Panc1 (cell line): Measurements from ENCODE around the gene DPPA4. TPM values are rescaled to one million over a fixed set of nuclear protein-coding genes. Genes with fewer than 3 reads are reported as not detected.

Experiments
- ATAC-seq: fragments of 200-7000 bp; cut with Tn5 transposase; 2 replicates; pipeline ENCODE4 v1.9.1; 2020; ENCODE audit warnings: mild to moderate bottlenecking, moderate library complexity
- BruUV-seq: library from RNA; stranded (reverse); fragments of 400-500 nt; replicated peaks from 2 replicates; lab custom pipeline; 2021; lab: Mats Ljungman, UMichigan
- CTCF ChIA-PET: fragments of 300-600 bp; sonication (Branson Sonifier 250); formaldehyde crosslinking; loops from one replicate; lab custom pipeline; 2022; ENCODE audit warnings: antibody characterized with exemption; lab: Charles Lee
- POLR2A ChIA-PET: fragments of 300-600 bp; sonication (Branson Sonifier 250); formaldehyde crosslinking; loops from one replicate; lab custom pipeline; 2022; ENCODE audit warnings: antibody characterized with exemption; lab: Charles Lee
- DNase-seq: peaks from one replicate; pipeline ENCODE4 v3.0.0-alpha.2; 2010; ENCODE audit warnings: low read depth, low spot score
- H3K27ac ChIP-seq: 2 replicates; pipeline ENCODE4 v1.5.1; 2011; ENCODE audit warnings: mild to moderate bottlenecking, low read length, inconsistent platforms
- H3K27me3 ChIP-seq: fragments of 200-500 bp; sonication (Bioruptor generic); 2 replicates; pipeline ENCODE4 v1.6.0; 2014; ENCODE audit warnings: low read length, inconsistent platforms; ENCODE audit not compliant: control insufficient read depth, insufficient read depth
- H3K36me3 ChIP-seq: fragments of 200-500 bp; sonication (Bioruptor generic); 2 replicates; pipeline ENCODE4 v1.5.1; 2014; ENCODE audit warnings: inconsistent platforms, mild to moderate bottlenecking, low read length, moderate library complexity; ENCODE audit not compliant: control insufficient read depth, insufficient read depth
- H3K4me1 ChIP-seq: 2 replicates; pipeline ENCODE4 v1.5.1; 2011; ENCODE audit warnings: inconsistent platforms, mild to moderate bottlenecking, low read length, moderate library complexity; ENCODE audit not compliant: control insufficient read depth, insufficient read depth
- H3K4me3 ChIP-seq, 2 experiments: 2 replicates each; pipeline ENCODE4 v1.5.1; 2011 to 2012; ENCODE audit warnings: low read depth in 2 of 2, low read length in 2 of 2, mild to moderate bottlenecking in 2 of 2, inconsistent platforms in 1 of 2, moderate library complexity in 1 of 2
- H3K9me3 ChIP-seq: fragments of 200-500 bp; sonication (Bioruptor generic); 2 replicates; pipeline ENCODE4 v1.5.1; 2014; ENCODE audit warnings: low read depth, mild to moderate bottlenecking, inconsistent platforms, low read length, moderate library complexity; ENCODE audit not compliant: control insufficient read depth, insufficient read depth
- CTCF ChIP-seq: fragments of 450-650 bp; IDR thresholded peaks from 2 replicates; pipeline ENCODE4 v1.5.1; 2017; ENCODE audit warnings: mild to moderate bottlenecking
- POLR2AphosphoS5 ChIP-seq: IDR thresholded peaks from 2 replicates; pipeline ENCODE4 v1.6.1; 2012; ENCODE audit warnings: mild to moderate bottlenecking, low read depth, low read length, moderate library complexity
- SIN3A ChIP-seq: IDR thresholded peaks from 2 replicates; pipeline ENCODE4 v1.6.1; 2012; ENCODE audit warnings: low read depth, mild to moderate bottlenecking, low read length, moderate library complexity, borderline replicate concordance; ENCODE audit not compliant: insufficient read depth
- TCF7L2 ChIP-seq: IDR thresholded peaks from 2 replicates; pipeline ENCODE4 v1.6.1; 2011; ENCODE audit warnings: mild to moderate bottlenecking, low read depth, low read length, inconsistent platforms
- in situ Hi-C: cut with HindIII; loops from 2 replicates; pipeline ENCODE4 v1.10.0; 2016; ENCODE audit warnings: low sequenced_read_pairs, low pct_unique_long_range_greater_than_20kb
- intact Hi-C: fragments of 100-400 bp; cut with micrococcal nuclease; formaldehyde crosslinking; loops from one replicate; pipeline ENCODE4 v1.10.0; 2022; ENCODE audit not compliant: unreplicated experiment
- total RNA-seq: library from RNA; stranded (reverse); gene quantifications from one replicate; pipeline ENCODE4 v1.2.1, GENCODE V29; 2021; ENCODE audit not compliant: unreplicated experiment
- TF ChIP-seq, protein P1 (sequence below), 2 experiments: IDR thresholded peaks; 2 replicates each; pipeline ENCODE4 v1.6.1; 2011 to 2012; ENCODE audit warnings: low read depth in 2 of 2, control low read depth in 1 of 2, low read length in 1 of 2, mild to moderate bottlenecking in 1 of 2, moderate library complexity in 1 of 2; ENCODE audit not compliant: insufficient read depth in 1 of 2

The DPPA4 gene
- total RNA-seq, 1 experiment from 2014 or later = 0.26 TPM

DNA sequence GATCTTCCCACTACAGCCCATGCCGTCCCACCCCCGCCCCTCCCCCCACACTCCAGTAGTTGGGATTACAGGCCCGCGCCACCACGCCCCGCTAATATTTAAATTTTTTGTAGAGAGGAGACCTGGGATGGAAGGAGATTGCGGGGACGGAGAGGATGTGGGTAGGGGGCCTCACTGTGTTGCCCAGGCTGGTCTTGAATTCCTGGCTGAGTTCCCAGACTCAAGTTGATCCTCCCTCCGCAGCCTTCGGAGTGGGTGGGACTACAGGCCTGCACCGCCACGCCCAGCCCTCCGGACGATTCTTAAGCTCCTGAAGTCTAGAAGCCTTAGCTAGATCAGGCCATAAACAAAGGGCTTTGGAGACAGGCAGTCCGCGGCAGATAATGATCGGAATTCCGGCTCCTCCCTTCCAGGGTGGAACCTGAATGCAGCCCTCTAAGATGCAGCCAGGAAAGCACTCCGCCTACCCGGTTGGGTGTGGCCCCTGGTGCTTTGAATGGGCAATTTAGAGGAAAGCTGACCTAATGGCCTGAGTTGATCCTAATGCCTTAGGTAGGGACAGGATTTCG is 21.1 kb downstream of the DPPA4 start, which contains the start of gene DPPA2:
Gene DPPA2 (minus strand): TSS at position 356 of the 569 bp plus-strand sequence. CDS start 1,975 bp downstream, outside the sequence.
- Histone ChIP-seq H3K27me3 (no peaks in the 10 kb centered on the region), H3K27ac (no peak within 1 kb of the TSS), H3K4me1 (no peaks in the 10 kb centered on the region), H3K4me3 (no peak within 1 kb of the TSS), H3K9me3 (no peaks in the 10 kb centered on the region), H3K36me3 (no peaks in the 10 kb centered on the region)
- in situ Hi-C loops = no loop called here
- ATAC-seq = no peak
- POLR2A ChIA-PET = no interaction called here
- no TSS peak for BruUV-seq
- intact Hi-C loops = no loop called here
- CTCF ChIA-PET = interaction anchor here (1.0 kb wide), 1 partner anchor 83 kb away, joined by 9 read pairs; no protein-coding TSS in a partner anchor
- TF ChIP-seq, protein P1, sequence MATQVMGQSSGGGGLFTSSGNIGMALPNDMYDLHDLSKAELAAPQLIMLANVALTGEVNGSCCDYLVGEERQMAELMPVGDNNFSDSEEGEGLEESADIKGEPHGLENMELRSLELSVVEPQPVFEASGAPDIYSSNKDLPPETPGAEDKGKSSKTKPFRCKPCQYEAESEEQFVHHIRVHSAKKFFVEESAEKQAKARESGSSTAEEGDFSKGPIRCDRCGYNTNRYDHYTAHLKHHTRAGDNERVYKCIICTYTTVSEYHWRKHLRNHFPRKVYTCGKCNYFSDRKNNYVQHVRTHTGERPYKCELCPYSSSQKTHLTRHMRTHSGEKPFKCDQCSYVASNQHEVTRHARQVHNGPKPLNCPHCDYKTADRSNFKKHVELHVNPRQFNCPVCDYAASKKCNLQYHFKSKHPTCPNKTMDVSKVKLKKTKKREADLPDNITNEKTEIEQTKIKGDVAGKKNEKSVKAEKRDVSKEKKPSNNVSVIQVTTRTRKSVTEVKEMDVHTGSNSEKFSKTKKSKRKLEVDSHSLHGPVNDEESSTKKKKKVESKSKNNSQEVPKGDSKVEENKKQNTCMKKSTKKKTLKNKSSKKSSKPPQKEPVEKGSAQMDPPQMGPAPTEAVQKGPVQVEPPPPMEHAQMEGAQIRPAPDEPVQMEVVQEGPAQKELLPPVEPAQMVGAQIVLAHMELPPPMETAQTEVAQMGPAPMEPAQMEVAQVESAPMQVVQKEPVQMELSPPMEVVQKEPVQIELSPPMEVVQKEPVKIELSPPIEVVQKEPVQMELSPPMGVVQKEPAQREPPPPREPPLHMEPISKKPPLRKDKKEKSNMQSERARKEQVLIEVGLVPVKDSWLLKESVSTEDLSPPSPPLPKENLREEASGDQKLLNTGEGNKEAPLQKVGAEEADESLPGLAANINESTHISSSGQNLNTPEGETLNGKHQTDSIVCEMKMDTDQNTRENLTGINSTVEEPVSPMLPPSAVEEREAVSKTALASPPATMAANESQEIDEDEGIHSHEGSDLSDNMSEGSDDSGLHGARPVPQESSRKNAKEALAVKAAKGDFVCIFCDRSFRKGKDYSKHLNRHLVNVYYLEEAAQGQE (IDR thresholded peaks at IDR 0.05; ENCODE audit: insufficient read depth in 1 of 2, low read depth in 2 of 2, low read length in 1 of 2) = no peak
- TF ChIP-seq POLR2AphosphoS5 = no peak
- TF ChIP-seq SIN3A = no peak
- TF ChIP-seq TCF7L2 = no peak
- no peak for TF ChIP-seq CTCF
- DNase-seq = no peak

DNA sequence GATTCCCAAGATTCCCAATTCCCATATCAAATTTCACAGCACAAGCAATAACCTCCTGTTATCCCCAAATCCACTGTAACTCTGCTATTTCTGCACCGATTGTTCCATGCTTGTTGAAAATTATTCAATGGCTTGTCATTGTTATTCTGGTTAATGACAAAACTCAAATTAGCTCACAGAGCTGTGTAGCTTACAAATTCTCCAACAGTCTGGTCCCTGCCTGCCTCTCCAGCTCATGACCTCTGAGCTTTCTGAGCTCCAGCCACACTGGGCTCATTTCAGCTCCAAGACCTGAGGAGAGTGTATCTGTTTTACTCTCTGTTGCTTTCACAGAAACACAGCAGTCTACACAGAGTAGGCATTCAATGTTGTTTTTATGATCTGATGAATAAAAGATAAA is 24.3 kb downstream of the DPPA4 start:
- Histone ChIP-seq H3K27me3 (no peaks in the 10 kb centered on the region), H3K4me3 (no peak overlapping the region), H3K4me1 (no peaks in the 10 kb centered on the region), H3K9me3 (no peaks in the 10 kb centered on the region), H3K36me3 (no peaks in the 10 kb centered on the region), H3K27ac (no peak overlapping the region)
- no peak for DNase-seq
- in situ Hi-C loops (no loop called here), intact Hi-C loops (no loop called here)
- ChIA-PET CTCF (no interaction called here), POLR2A (no interaction called here)
- no peak for ATAC-seq
- no TSS peak for BruUV-seq
- no peak for TF ChIP-seq POLR2AphosphoS5

- BruUV-seq = no TSS peak
- ChIA-PET CTCF (no interaction called here), POLR2A (no interaction called here)
- no peaks in the 10 kb centered on the region for H3K9me3 ChIP-seq
- H3K4me3 ChIP-seq = no peak overlapping the region
- ATAC-seq = no peak
- H3K4me1 ChIP-seq = no peaks in the 10 kb centered on the region
- TF ChIP-seq POLR2AphosphoS5 (no peak), TCF7L2 (no peak), CTCF (no peak), SIN3A (no peak)
- TF ChIP-seq, protein P1 (IDR thresholded peaks at IDR 0.05; ENCODE audit: insufficient read depth in 1 of 2, low read depth in 2 of 2, low read length in 1 of 2) = no peak
- no peaks in the 10 kb centered on the region for H3K36me3 ChIP-seq
- intact Hi-C loops = no loop called here
- in situ Hi-C loops = no loop called here
- no peak for DNase-seq
- no peak overlapping the region for H3K27ac ChIP-seq
- H3K27me3 ChIP-seq = no peaks in the 10 kb centered on the region
Measured at GRCh38 chr3:109297496-109297895, 39.9 kb downstream of the DPPA4 start.
